ENCODE data around the gene EBF3.

Gene EBF3

DNA sequence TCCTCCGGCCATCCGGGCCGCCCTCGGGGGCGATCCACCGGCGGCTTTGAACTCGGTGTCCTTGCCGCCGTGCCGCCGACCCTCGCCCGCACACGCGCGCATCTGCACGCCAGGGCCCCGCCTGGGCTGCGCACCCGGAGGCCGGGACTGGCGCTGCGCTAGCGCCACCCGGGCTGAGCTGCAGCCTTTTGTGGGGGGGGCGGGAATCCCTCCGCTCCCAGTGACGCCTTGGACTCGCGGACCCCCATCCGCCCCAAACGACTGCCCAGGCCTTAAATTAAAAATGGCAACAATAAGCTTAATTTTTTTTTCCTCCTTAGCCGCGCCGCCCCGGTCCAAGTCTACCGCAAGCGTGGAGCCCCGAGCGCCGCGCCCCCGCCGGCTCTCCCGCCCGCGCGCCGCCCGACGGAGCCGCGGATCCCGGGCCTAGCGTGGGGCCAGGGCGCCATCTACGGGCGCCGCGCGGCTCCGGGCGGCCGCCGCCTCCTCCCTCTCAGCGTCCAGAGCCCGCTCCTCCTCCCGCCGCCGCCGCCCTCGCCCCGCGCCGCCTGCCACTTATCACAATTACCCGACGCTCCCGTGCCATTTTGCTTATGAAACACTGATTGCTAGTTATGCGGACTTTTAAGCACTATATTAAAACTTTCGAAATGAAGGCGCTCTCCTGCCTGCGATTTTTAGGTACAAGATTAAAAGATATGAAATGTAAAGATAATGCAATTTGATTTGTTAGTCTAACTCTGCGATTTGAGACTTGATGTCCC lies 7.5 kb upstream of the EBF3 start:
- no peak for FAIRE-seq
- no peak for DNase-seq (ENCODE audit: low spot score)

DNA sequence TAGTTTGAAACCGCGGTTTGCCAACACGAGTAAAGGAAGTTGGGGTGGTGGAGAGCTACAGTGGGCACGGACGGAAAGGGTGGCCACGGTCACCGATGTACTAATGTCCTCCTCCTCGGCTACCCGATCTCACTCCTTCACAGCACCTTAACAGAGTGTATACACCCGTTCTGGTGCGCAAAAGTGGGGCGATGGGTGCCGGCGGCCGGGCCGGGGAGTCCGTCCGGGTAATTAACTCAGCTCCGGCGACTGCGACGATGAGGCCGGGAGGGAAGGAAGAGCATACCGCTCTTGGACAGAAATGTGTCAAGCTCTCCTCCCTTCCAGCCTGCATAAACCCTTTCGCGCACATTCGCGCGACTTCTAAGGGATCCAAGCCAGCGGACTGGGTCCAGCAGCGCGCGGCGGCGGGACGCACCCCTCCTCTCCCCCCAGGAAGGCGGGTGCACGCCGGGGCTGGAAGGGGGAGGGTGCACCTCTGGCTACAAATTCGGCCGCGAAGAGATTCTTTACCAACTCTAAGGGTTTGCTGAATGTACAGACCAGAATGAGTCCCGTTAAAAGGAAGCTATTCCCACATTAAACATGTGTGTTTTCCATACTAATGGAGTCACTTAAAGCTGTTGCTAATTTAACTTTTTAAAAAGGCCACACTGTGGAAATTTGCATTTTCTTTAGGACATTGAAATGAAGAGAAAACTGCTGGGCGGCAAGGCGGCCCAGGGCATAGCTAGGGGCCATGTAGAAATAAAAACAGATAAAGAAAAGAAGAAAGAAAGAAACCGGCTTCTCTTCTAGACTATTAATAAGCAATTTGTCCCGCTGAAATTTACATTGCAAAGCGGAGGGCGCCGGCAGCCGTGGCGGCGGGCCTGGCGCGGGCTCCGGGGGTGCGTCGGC lies 6.6 kb upstream of the EBF3 start:
- FAIRE-seq (no peak), DNase-seq (ENCODE audit: low spot score) (no peak)

DNA sequence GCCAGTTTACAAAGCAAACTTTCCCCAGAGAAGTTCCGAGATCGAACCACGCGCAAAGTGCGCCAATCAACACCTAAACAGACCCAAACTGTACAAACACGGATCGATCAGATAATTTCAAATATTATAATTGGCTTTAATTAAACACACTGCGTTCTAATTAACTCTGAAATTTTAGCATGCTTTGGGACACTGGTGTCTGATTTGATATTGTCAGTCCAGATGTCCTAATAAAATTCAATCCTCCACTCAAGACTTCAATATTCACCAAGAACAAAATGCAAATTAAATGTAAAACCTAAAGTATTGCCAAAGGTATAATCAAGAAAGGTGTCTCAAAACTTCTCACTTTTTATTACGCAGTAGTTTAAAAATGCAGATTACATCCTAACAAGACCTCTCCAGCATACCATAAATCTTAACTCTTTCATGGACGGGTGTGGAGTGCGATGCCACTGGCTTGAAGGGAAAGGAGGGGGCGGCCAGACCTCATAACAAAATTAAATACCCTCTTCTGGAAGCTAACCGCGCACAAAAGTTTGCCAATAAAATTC lies 5.9 kb upstream of the EBF3 start:
- FAIRE-seq (no peak), DNase-seq (ENCODE audit: low spot score) (no peak)

DNA sequence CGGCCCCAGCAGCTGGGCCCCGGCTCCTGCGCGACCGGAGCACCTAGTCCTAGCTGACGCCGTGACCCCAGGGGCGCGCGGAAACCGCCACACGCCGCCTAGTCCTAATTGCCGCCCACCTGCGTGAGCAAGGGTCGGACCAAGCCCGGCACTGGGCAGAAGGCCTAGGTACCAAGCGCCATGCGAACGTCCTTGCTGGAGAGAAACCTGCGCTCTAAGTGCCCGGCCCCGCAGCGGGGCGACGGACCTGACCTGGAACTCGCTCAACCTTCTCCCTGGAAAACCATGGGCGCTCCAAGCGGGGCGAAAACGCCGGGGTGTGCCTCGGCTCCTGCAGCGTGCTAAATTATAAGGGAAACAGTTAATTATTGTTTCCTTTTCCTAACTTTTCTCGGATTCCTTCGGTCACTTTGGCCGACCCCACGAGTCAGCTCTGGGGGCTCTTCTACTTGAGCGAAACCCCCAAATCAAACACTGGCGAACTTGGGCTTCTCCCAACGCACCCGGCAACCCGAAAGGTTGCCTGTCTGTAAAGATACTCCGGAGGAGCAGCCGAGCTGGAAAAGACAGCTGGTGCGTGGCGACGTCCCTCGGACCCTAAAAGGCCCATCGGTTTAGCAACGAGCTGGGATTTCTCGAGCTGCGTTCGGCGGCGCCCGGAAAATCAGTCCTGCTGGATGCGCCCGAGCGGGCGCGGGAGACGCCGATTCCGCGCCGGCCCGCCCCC lies 5.3 kb upstream of the EBF3 start:
- DNase-seq (ENCODE audit: low spot score) (no peak), FAIRE-seq (no peak)

DNA sequence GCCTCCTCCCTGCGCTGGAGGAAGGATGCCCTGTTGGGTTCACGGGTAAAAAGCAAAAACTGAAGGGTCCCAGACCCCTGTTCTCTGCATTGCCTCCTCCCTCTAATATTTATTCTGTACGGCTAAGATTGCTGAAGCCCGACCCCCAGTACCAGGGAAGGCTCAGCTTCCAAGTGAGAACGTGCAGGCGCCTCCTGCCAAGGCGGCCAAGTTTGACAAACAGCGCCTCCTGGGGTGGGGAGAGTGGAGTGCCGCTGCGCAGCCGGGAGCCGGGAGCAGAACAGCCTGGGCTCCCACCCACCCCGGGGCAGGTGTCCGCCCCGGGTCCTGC lies 4.7 kb upstream of the EBF3 start:
- no peak for FAIRE-seq
- DNase-seq (ENCODE audit: low spot score), result no peak

DNA sequence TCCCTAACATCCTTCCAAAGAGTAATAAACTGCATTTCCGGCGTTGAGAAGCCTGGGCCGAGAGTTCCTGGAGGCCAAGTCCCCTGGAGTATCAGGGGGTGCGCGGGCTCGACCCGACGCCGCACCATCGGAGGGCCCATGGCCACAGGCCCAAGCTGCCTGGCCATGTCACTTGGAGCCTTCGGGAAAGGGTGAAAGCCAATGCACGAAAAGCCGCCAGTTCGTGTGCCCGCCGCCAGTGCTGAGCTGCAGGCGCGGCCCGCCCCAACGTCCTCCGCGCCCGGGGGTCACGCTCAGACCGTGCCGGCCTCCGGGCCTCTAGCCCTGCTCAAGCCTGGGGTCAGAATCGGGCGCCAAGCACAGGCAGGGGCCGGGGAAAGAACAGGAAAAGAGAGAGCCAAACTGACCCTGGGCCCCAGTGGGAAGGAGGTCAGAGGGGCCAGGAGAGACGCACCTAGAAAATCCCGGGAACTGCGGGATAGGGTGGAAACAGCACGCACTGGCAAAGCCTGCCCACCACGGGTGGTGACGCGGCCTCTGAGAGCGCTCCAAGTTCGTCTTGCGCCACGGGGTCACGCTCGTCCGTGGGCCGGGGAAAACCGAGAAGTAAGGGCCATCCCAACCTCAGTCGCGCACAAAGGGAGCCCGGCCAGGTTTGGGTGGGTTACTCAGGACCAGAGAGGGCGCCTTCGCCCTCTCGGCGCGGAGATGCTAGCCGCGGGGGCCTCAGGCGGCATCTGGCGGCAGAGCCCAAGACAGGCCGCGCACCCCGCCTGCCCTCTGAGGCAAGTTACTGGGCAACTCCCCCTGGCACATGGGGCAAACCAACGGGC lies 4.2 kb upstream of the EBF3 start:
- DNase-seq (ENCODE audit: low spot score) (no peak), FAIRE-seq (no peak)

DNA sequence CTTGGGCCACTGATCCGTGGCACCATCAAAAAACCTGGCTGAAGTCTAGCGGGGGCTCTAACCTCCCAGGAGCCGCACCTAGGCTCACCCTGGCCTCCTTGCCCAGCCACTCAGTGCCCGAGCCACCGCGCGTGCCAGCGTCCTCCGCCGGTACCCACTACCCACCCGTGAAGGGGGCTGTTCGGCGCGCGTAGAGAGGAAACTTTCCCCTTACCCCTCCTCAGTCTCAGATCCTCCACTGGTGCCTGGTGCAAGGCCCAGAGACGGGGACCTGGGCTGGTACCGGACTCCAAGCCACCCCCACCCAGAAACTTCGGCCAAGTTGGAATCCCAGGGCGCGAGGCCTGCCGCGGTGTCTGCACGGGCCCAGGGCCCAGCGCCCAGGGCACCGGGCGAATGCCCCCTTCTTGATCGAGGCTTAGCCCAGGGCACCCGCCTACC lies 3.5 kb upstream of the EBF3 start:
- no peak for FAIRE-seq
- no peak for DNase-seq (ENCODE audit: low spot score)

DNA sequence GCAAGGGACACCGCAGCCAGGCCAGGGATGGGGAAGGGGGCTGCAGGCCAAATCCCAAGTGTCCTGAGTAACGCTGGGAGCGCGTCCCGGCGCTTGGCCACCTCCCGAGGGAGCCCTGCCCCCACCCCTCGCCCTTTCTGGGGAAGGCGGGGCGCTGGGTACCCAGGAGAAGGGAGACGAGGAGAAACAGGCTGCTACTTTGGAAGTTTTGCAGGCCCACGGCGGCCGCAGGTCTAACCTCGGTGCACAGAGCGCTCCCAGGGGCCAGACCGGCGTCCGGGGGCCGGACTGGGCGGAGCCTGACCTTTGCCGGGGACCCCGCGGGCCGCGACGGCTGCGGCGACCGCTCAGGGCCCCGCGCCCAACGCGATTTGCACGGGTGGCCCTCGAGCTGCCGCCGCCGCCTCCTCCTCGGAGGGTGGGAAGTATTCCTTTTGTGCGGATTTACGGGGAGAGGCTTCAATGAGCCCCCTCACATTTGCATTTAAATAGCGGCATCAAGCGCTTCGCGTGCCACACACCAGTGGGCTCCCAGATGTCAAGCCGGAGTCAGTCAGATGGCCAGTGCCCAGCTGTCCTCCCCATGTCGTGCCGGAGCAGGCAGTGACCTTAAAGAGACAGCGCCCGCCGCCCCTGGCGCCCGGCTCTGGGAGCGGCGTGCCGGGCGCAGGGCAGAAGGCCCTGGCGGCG lies 3.0 kb upstream of the EBF3 start:
- no peak for DNase-seq (ENCODE audit: low spot score)
- no peak for FAIRE-seq

DNA sequence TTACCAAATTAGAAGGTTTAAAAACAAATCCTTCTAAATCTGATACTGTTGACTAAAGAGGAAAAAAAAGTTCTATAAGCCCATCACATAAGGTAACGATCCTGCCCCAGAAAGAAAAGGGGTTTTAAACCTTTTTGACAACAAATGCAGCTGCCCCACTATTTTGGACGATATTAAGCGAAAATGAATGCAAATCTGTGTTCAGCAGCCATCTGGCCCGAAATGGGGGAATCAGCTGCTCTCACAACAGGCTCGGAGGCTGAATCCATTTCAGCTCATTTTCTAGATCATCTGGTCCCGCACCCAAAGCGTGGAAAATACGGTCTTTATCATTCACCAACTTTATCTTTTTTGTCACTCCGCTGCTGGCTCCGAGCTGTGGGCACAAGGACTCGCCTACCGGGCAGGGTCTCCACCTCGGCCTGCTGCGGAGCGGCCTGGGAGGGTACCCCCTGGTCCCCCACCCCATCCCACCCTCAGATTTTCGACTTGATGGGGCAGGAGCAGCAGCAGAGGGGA lies 2.4 kb upstream of the EBF3 start:
- FAIRE-seq, result no peak
- no peak for DNase-seq (ENCODE audit: low spot score)

DNA sequence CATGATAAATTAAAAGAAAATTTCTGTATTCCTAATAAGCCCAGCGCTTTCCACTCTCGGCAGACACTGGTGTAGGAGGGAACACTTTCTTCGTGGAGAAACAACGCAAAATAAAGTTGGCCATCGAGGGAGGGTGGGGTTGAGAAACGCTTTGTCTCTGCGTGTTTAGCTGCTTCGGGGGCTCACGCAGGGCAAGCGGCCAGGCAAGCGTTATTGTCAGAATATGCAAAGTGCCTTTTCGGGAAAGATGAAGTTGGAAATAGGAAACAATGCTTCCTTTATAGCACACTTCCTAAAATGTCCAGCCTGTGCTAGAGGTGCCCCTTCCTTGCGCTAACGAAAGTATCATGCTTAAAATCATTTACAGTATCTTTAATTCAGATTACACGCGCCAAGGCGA lies 1.9 kb upstream of the EBF3 start:
- DNase-seq (ENCODE audit: low spot score) (no peak), FAIRE-seq (no peak)

DNA sequence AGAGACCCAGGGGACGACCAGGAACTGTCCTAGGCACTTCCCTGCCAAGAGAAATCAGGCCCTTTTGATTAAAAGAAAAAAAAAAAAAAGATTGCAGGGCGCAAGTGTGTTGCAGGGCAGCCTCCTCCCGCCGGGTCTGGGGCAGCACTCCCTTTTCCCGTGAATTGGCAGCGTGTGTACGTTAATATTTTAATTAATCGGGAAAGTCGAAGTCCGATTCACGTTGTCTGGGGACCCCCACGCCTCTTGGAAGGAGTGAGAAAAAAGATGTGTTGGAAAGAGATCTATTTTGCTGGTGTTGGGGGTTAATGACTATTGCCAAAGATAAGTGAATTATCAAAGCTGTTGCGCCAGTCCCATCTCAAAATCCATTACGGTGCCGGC lies 1.3 kb upstream of the EBF3 start:
- no peak for FAIRE-seq
- DNase-seq (ENCODE audit: low spot score), result no peak

DNA sequence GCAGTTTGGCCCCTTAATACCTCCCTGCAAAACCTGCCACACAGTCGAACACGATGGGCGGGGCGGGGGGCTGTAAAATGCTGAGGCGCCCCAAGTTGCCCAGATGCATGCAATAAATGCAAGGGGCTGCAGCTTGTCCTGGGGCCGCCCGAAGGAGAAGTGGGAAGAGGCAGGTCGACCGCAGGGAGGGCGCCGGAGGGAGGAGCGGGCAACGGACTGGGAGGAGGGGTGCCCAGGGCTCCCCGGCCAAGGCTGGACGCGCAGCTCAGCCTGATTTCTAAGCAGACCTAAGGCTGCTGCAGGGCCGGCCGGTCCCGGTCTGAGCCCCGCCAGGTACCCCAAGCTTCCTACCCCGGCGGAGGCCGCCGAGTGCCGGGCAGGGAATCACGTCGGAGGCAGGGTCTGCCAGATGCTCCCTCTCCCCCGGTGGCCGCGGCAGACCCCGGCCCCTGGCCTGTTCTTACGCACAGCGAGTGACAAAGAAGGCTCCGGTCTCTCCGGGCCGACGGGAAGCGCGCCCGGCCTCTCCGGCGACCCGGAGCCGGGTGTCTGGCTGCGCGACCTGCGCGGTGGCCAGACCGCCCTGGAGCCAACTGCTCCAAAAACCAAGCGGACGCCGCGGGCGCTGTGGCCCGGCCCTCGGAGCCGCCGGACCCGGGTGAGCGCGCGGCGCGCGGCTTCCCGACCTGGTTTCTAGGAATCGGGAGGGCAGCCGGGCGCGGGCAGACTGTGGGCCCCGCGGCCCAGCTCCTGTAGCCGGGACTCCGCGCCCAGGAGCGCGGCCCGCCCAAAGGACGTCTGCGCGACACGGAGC lies 744 bp upstream of the EBF3 start:
- DNase-seq (ENCODE audit: low spot score) (no peak), FAIRE-seq (no peak)

DNA sequence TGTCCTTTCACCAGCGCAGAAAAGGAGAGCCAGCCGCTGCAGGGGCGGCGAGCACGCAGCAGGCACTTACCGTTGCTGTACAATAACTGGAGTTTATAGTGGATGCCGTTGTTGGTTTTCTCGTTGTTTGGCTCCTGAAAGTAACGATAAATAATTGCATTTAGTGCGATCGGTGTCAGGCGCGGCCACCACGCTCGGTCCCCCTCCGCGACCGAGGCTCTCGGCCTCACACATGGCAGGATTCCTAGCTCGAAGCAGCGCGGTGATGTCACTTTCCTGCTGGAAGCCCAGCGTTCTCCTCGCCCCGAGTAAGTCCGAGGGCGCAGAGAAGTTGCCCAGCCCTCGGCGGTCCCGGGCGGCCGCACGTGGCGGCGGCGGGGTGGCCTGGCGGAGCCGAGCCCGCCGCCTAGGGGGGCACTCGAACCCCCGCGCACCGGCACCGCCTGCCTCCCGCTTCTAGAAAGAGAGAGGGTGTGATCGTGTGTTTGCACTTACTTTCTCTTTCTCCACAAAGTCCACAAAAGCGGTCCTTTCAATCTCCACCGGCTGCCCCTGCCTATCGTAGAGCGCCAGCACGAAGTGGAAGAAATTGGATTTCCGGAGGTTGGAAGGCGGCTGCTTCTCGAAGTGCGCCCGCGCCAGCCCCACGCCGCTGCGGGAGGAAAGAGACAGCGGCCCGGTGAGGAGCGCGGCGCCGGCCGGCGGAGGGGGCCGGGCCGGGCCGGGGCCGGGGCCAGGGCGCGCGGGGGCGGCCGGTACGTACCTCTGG lies 1.0 kb downstream of the EBF3 start:
- FAIRE-seq (no peak), DNase-seq (ENCODE audit: low spot score) (no peak)

DNA sequence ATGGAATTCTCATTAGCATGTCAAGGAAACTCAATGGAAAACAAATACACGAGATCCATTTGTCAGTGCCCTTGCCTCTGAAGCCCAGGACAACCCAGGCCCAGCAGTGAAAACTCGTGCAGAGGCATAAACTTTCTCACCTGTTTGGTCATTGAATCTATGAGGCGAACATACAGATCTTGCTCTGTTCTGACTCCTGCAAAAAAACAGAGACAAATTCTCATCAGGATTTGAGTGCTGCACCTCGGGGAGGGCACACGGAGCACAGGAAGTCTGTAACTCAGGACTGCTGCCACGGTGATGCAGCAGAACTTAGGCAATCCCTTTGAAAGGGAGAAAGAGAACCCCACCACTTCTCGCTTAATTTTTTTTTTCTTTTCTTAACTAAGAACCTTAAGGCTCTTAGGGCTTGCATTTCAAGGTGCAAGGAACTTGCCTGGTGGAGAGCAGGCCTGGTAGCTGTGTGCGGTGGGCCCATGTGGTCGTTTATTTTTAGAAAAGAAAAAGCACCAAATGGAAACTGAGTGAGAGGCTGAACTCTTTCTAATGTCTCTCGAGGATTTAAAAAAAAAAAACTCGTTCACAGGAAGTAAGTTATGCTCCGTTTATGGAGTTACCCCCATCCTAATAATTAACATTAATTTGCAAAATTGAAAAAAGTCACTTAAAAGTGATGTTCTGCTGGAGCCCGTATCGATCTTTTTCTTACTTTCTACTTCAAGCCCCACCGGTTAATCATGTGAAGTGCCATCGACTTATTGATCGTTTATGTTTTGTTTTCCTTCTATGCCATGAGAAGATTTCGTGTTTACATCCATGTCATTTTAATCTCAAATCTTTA lies 1.8 kb downstream of the EBF3 start:
- DNase-seq (ENCODE audit: low spot score) (no peak), FAIRE-seq (no peak)

DNA sequence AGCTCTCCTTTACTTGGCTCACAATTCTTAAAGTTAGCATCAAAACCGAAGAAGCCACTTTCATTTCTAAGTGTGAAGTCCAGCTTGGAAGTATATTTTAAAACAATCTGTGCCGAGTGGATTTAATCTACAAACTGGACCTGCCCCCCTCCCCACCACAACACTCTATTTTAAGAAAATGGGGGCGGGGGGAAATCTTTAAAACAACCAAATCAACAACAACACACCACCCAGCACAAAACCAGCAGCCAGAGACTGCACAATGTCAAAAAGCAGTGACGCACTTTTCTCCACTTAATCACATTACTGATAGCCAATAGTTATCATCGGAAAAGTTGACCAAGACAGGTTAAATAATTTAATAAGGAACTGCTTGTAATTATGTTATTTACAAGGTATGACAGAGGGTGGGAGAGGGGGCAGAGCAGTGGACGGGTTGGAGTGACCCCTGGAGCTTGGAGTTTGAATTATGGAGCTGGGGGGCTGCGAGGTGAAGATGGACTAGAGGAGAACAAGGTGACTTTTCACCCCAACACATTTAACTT lies 2.8 kb downstream of the EBF3 start:
- DNase-seq (ENCODE audit: low spot score) (no peak), FAIRE-seq (no peak)

DNA sequence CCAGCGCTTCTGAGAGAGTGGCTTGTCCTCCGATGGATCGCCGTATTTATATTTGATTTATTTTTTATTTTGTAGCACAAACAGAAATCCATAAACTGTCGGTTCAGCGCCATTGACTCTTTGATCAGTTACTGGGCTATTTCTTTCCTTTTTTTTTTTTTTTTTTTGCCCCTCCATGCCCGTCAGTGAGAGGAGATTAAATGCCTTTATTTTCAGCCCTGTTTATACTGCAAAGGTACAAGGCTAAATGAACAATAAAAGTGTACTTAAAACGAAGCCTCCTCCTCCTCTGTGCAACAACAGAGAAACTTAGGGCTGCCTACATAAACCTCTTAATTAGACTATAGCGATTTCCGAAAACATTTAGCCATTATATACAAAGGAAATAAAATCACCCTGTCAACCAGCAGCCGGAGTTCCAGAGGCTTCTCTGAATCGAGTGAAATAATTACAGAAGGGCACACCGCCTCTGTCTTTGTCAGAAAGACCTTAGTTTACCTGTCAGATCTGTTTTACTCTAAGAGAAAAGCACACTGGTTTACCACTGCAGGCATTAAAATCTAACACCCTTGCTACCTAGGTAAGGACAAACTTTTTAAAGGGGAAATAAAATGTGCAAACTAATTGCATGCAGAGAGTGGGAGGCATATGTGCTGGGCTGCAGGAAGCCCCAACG lies 3.5 kb downstream of the EBF3 start:
- DNase-seq (ENCODE audit: low spot score) (no peak), FAIRE-seq (no peak)

Data from RCC 7860 (cell line).